GM23248 (cell line): ENCODE results near the gene CCND2. TPM values are rescaled to one million over a fixed set of nuclear protein-coding genes. Genes with fewer than 3 reads are reported as not detected.

Source experiments
- DNase-seq: peaks from one replicate; pipeline ENCODE4 v3.0.0-alpha.2; 2015
- H2AFZ ChIP-seq: fragments of 200-600 bp; sonication (generic); 2 replicates; pipeline ENCODE4 v1.6.1; 2016; ENCODE audit warnings: antibody characterized with exemption
- H3F3A ChIP-seq: fragments of 200-600 bp; sonication (generic); 2 replicates; pipeline ENCODE4 v1.6.1; 2016; ENCODE audit warnings: mild to moderate bottlenecking, antibody characterized with exemption, mixed run types; ENCODE audit not compliant: insufficient read depth
- H3K27ac ChIP-seq: fragments of 200-600 bp; sonication (generic); 2 replicates; pipeline ENCODE4 v1.5.1; 2016; ENCODE audit warnings: mild to moderate bottlenecking
- H3K27me3 ChIP-seq: fragments of 200-600 bp; sonication (generic); replicated peaks from 2 replicates; pipeline ENCODE4 v1.6.1; 2016; ENCODE audit warnings: mild to moderate bottlenecking; ENCODE audit not compliant: insufficient read depth
- H3K36me3 ChIP-seq: fragments of 200-600 bp; sonication (generic); 2 replicates; pipeline ENCODE4 v1.6.1; 2016; ENCODE audit warnings: low read depth, mild to moderate bottlenecking
- H3K4me1 ChIP-seq: fragments of 200-600 bp; sonication (generic); 2 replicates; pipeline ENCODE4 v1.6.1; 2016; ENCODE audit warnings: mild to moderate bottlenecking; ENCODE audit not compliant: insufficient read depth
- H3K4me2 ChIP-seq: fragments of 200-600 bp; sonication (generic); one replicate; pipeline ENCODE4 v1.6.1; 2016; ENCODE audit warnings: mild to moderate bottlenecking; ENCODE audit not compliant: unreplicated experiment
- H3K4me3 ChIP-seq: fragments of 200-600 bp; sonication (generic); 2 replicates; pipeline ENCODE4 v1.5.1; 2016; ENCODE audit warnings: mild to moderate bottlenecking
- H3K79me2 ChIP-seq: fragments of 200-600 bp; sonication (generic); 2 replicates; pipeline ENCODE4 v1.6.1; 2016; ENCODE audit warnings: mild to moderate bottlenecking; ENCODE audit not compliant: insufficient read depth
- H3K9ac ChIP-seq: fragments of 200-600 bp; sonication (generic); 2 replicates; pipeline ENCODE4 v1.6.1; 2016; ENCODE audit warnings: mild to moderate bottlenecking
- H3K9me2 ChIP-seq: fragments of 200-600 bp; sonication (generic); 2 replicates; pipeline ENCODE4 v1.6.1; 2016; ENCODE audit warnings: mixed run types, mild to moderate bottlenecking, moderate library complexity; ENCODE audit not compliant: insufficient read depth
- H3K9me3 ChIP-seq: fragments of 200-600 bp; sonication (generic); one replicate; pipeline ENCODE4 v1.6.1; 2017; ENCODE audit warnings: low read depth
- H4K20me1 ChIP-seq: fragments of 200-600 bp; sonication (generic); 2 replicates; pipeline ENCODE4 v1.6.0; 2016; ENCODE audit not compliant: insufficient read depth
- EZH2 ChIP-seq: fragments of 200-600 bp; sonication (generic); IDR thresholded peaks from 2 replicates; pipeline ENCODE4 v1.6.1; 2018; ENCODE audit warnings: antibody characterized with exemption, mild to moderate bottlenecking; ENCODE audit not compliant: insufficient read depth, poor library complexity, severe bottlenecking
- EZH2phosphoT487 ChIP-seq: fragments of 200-600 bp; sonication (generic); IDR thresholded peaks from 2 replicates; pipeline ENCODE4 v1.6.1; 2018; ENCODE audit warnings: antibody characterized with exemption, moderate library complexity, mild to moderate bottlenecking, low read depth; ENCODE audit not compliant: insufficient read depth
- WGBS, 2 experiments: methylation state at CpG; one replicate each; pipeline ENCODE4 v1.1.6; 2015 to 2017; ENCODE audit warnings: low lambda C conversion rate in 2 of 2, low coverage in 1 of 2; ENCODE audit errors: missing lambda C conversion rate in 2 of 2; 5-methylcytosine and 5-hydroxymethylcytosine counted together
- in situ Hi-C: fragments of 300-500 bp; cut with MboI; formaldehyde crosslinking; loops from 2 replicates; pipeline ENCODE4 v1.15.0; 2020
- polyA plus RNA-seq: library from polyadenylated mRNA; unstranded; fragments of >200 nt; fragmentation: Nextera tagmentation; extraction: Ambion mirVana; gene quantifications from 2 replicates; pipeline ENCODE4 v1.2.1, GENCODE V29; 2016
- total RNA-seq: library from RNA; depleted of rRNA; stranded (reverse); fragments of >200 nt; shearing (Covaris generic); gene quantifications from 2 replicates; pipeline ENCODE4 v1.2.3, GENCODE V29; 2014

The CCND2 gene
- total and polyA plus RNA-seq, 2 experiments from 2014 or later: 2.9 to 4.9 TPM

GRCh38 chr12:4272424-4273272 lies 914 bp upstream of the CCND2 start:
- Histone ChIP-seq H3K79me2 (no peaks in the 10 kb centered on the region), H3K27me3 (peaks cover 82% of the 10 kb centered on the region), H3K36me3 (no peaks in the 10 kb centered on the region), H3K9ac (no peak overlapping the region), H3K9me3 (no peaks in the 10 kb centered on the region), H4K20me1 (no peaks in the 10 kb centered on the region), H3K4me2 (no peak overlapping the region), H3F3A (no peaks in the 10 kb centered on the region), H2AFZ (no peak overlapping the region), H3K4me3 (no peak overlapping the region), H3K4me1 (no peaks in the 10 kb centered on the region), H3K27ac (no peak overlapping the region), H3K9me2 (no peaks in the 10 kb centered on the region)
- TF ChIP-seq EZH2 (no peak), EZH2phosphoT487 (0 out of 2 replicates have a peak, but pooled peaks have one; percentile 17)
- DNase-seq: peak; percentile 43
- in situ Hi-C loops: loop anchor here (10.0 kb wide), 1 partner anchor 378 kb away; no protein-coding TSS in a partner anchor
- WGBS, 2 experiments: 2 to 3% methylated on average over 39 to 56 of the region's 62 CpGs

DNA sequence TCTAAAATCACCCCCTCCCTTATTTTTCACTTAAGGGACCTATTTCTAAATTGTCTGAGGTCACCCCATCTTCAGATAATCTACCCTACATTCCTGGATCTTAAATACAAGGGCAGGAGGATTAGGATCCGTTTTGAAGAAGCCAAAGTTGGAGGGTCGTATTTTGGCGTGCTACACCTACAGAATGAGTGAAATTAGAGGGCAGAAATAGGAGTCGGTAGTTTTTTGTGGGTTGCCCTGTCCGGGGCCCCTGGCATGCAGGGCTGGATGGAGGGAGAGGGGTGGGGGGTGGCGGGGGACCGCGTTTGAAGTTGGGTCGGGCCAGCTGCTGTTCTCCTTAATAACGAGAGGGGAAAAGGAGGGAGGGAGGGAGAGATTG lies 300 bp upstream of the CCND2 start:
- Histone ChIP-seq H3K9ac (no peak overlapping the region), H3K4me2 (no peak overlapping the region), H3K36me3 (no peaks in the 10 kb centered on the region), H3K27ac (no peak overlapping the region), H2AFZ (no peak overlapping the region), H3K9me2 (no peaks in the 10 kb centered on the region), H4K20me1 (no peaks in the 10 kb centered on the region), H3K27me3 (peaks cover 82% of the 10 kb centered on the region), H3K4me3 (peak overlapping the region; percentile 58; the same call in 1 of the 2 replicates), H3K79me2 (no peaks in the 10 kb centered on the region), H3K9me3 (no peaks in the 10 kb centered on the region), H3K4me1 (no peaks in the 10 kb centered on the region), H3F3A (no peaks in the 10 kb centered on the region)
- in situ Hi-C loops: loop anchor here (10.0 kb wide), 1 partner anchor 378 kb away; no protein-coding TSS in a partner anchor
- TF ChIP-seq EZH2phosphoT487 (peak; percentile 82; the same call in 1 of the 2 replicates), EZH2 (no peak)
- DNase-seq: no peak
- WGBS, 2 experiments: 1 to 2% methylated on average over 7 to 10 of the region's 10 CpGs

- H3K4me1 ChIP-seq: no peaks in the 10 kb centered on the region
- no peaks in the 10 kb centered on the region for H3K79me2 ChIP-seq
- peak overlapping the region; percentile 68 for H3K9ac ChIP-seq
- TF ChIP-seq EZH2 (peak; percentile 94), EZH2phosphoT487 (peak; percentile 84; the same call in 1 of the 2 replicates)
- 2% methylated on average over 35 to 42 of the region's 42 CpGs for WGBS, 2 experiments
- H3K9me3 ChIP-seq: no peaks in the 10 kb centered on the region
- no peaks in the 10 kb centered on the region for H3K9me2 ChIP-seq
- no peaks in the 10 kb centered on the region for H3F3A ChIP-seq
- peaks cover 86% of the 10 kb centered on the region for H3K27me3 ChIP-seq
- H3K27ac ChIP-seq: no peak overlapping the region
- in situ Hi-C loops: loop anchor here (10.0 kb wide), 1 partner anchor 380 kb away; no protein-coding TSS in a partner anchor
- peak overlapping the region; percentile 58 for H3K4me3 ChIP-seq
- peak; percentile 43 for DNase-seq
- peak overlapping the region; percentile 53 for H2AFZ ChIP-seq
- no peaks in the 10 kb centered on the region for H4K20me1 ChIP-seq
- H3K36me3 ChIP-seq: no peaks in the 10 kb centered on the region
- H3K4me2 ChIP-seq: peak overlapping the region; percentile 76
These were observed 944 bp downstream of the CCND2 start for GRCh38 chr12:4274396-4275015.

DNA sequence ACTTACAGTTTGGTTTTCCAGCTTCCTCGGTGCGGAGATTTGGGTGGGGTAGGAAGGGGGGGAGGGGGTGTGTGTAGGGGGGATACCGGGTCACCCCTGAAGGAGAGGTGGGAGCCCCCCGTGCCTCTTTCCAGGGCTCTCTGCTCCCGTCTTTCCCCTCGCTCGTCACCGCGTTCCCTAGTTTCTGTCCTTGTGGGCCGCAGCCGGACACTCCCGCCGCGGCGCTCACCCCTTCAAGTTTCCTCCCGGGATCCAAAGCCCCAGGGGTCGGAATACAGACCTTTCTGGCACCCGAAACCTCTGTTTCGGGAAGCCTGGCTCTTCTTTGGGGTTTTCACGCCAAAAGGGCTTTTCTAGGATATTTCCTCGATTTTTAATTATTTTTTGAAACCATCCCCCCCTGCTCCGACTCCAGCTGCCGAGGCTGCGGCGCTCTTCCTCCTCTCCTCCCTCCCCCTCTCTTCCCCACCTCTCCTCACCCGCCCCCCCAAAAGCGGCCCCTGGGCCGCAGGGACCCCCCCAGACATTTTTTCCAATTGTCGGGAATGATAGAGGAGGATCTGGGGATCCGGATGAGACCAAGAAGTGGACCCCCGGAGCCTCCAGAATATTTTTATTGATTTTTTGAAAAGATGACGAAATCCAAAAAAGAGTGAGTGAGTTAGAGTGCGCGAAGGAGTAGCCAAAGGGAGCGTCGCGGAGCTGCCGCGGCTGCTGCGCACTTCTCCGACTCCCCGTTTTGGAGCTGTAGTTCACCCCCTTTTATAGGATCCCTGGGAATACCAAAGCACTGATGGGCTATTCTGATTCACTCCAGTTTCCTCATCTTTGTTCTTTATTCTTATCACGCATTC lies 1.7 kb downstream of the CCND2 start:
- H3K27ac ChIP-seq: no peak overlapping the region
- peak overlapping the region; percentile 58 for H3K4me3 ChIP-seq
- TF ChIP-seq EZH2phosphoT487: peak; percentile 60; the same call in 1 of the 2 replicates
- TF ChIP-seq EZH2: peak; percentile 94
- H3K9me3 ChIP-seq: no peaks in the 10 kb centered on the region
- H3F3A ChIP-seq: no peaks in the 10 kb centered on the region
- peak; percentile 57 for DNase-seq
- peak overlapping the region; percentile 76 for H3K4me2 ChIP-seq
- no peaks in the 10 kb centered on the region for H3K79me2 ChIP-seq
- no peaks in the 10 kb centered on the region for H3K9me2 ChIP-seq
- peak overlapping the region; percentile 53 for H2AFZ ChIP-seq
- 3 to 4% methylated on average over 29 to 43 of the region's 43 CpGs for WGBS, 2 experiments
- H4K20me1 ChIP-seq: no peaks in the 10 kb centered on the region
- peaks cover 84% of the 10 kb centered on the region for H3K27me3 ChIP-seq
- in situ Hi-C loops: loop anchor here (10.0 kb wide), 1 partner anchor 380 kb away; no protein-coding TSS in a partner anchor
- H3K9ac ChIP-seq: peak overlapping the region; percentile 68
- no peaks in the 10 kb centered on the region for H3K36me3 ChIP-seq
- no peaks in the 10 kb centered on the region for H3K4me1 ChIP-seq
